GM06990 (cell line): ENCODE results near the gene OR7G1.
"Not testable (repeated sequence)": the region's sequence is repeated elsewhere in the genome, so short reads cannot be mapped to it uniquely, and the experiment has no call there.

Experiments used
- DNase-seq: peaks from one replicate; pipeline ENCODE4 v3.0.0-alpha.2; 2011; ENCODE audit not compliant: insufficient read length; ENCODE audit errors: extremely low read depth
- H3K27me3 ChIP-seq: replicated peaks from 2 replicates; pipeline ENCODE4 v1.6.0; 2011; ENCODE audit warnings: low read length; ENCODE audit not compliant: control insufficient read depth, insufficient read depth
- H3K36me3 ChIP-seq: 2 replicates; pipeline ENCODE4 v1.5.1; 2011; ENCODE audit warnings: low read length; ENCODE audit not compliant: control insufficient read depth, insufficient read depth
- H3K4me3 ChIP-seq: replicated peaks from 2 replicates; pipeline ENCODE4 v1.5.1; 2011; ENCODE audit warnings: low read depth, mild to moderate bottlenecking, control low read depth, low read length
- CTCF ChIP-seq: IDR thresholded peaks from 2 replicates; pipeline ENCODE4 v1.5.1; 2011; ENCODE audit warnings: low read length, control low read depth, mild to moderate bottlenecking, inconsistent platforms; ENCODE audit not compliant: insufficient read depth, poor library complexity, severe bottlenecking

Gene OR7G1

GRCh38 chr19:9078651-9079050 is 36.9 kb downstream of the OR7G1 start:
- TF ChIP-seq CTCF: no peak
- no peak for DNase-seq
- Histone ChIP-seq H3K27me3 (no peaks in the 10 kb centered on the region), H3K4me3 (no peak overlapping the region), H3K36me3 (no peaks in the 10 kb centered on the region)

- Histone ChIP-seq H3K36me3 (no peaks in the 10 kb centered on the region), H3K4me3 (no peak overlapping the region), H3K27me3 (no peaks in the 10 kb centered on the region)
- no peak for DNase-seq
- TF ChIP-seq CTCF: no peak
These were observed 38.7 kb downstream of the OR7G1 start for GRCh38 chr19:9076901-9077300.

GRCh38 chr19:9075064-9075949 is 40.3 kb downstream of the OR7G1 start:
- no peak for DNase-seq
- no peak overlapping the region for H3K4me3 ChIP-seq
- TF ChIP-seq CTCF: no peak
- H3K27me3 ChIP-seq: no peaks in the 10 kb centered on the region
- H3K36me3 ChIP-seq: no peaks in the 10 kb centered on the region

- H3K36me3 ChIP-seq: no peaks in the 10 kb centered on the region
- DNase-seq: no peak
- H3K4me3 ChIP-seq: no peak overlapping the region
- TF ChIP-seq CTCF: no peak
- H3K27me3 ChIP-seq: no peaks in the 10 kb centered on the region
These were observed 41.8 kb downstream of the OR7G1 start for GRCh38 chr19:9073806-9074205.

- H3K36me3 ChIP-seq, H3K4me3 ChIP-seq, H3K27me3 ChIP-seq, DNase-seq: not testable (repeated sequence)
These were observed 43.8 kb downstream of the OR7G1 start for GRCh38 chr19:9071720-9072119.

GRCh38 chr19:9070066-9070465 is 45.5 kb downstream of the OR7G1 start:
- no peak for DNase-seq
- Histone ChIP-seq H3K4me3 (no peak overlapping the region), H3K27me3 (no peaks in the 10 kb centered on the region), H3K36me3 (no peaks in the 10 kb centered on the region)
- no peak for TF ChIP-seq CTCF
